BE2C (cell line): Measurements from ENCODE around the gene NRAP.

Experiments used
- DNase-seq: peaks from one replicate; pipeline ENCODE4 v3.0.0-alpha.2; 2020
- H3K27me3 ChIP-seq: fragments of 250-450 bp; sonication (Bioruptor Pico); 2 replicates; pipeline ENCODE4 v1.5.1; 2020; ENCODE audit warnings: mild to moderate bottlenecking
- H3K36me3 ChIP-seq: fragments of 250-450 bp; sonication (Bioruptor Pico); 2 replicates; pipeline ENCODE4 v1.5.1; 2020; ENCODE audit warnings: mild to moderate bottlenecking
- H3K4me1 ChIP-seq: fragments of 250-450 bp; sonication (Bioruptor Pico); 2 replicates; pipeline ENCODE4 v1.5.1; 2020
- H3K4me3 ChIP-seq: 2 replicates; pipeline ENCODE4 v1.5.1; 2011; ENCODE audit warnings: low read depth, low read length
- H3K9me3 ChIP-seq: fragments of 250-450 bp; sonication (Bioruptor Pico); 2 replicates; pipeline ENCODE4 v1.5.1; 2020
- TF ChIP-seq, protein P1 (sequence below): IDR thresholded peaks from 2 replicates; pipeline ENCODE4 v1.5.1; 2012; ENCODE audit warnings: mild to moderate bottlenecking, low read depth, low read length

The NRAP gene

DNA sequence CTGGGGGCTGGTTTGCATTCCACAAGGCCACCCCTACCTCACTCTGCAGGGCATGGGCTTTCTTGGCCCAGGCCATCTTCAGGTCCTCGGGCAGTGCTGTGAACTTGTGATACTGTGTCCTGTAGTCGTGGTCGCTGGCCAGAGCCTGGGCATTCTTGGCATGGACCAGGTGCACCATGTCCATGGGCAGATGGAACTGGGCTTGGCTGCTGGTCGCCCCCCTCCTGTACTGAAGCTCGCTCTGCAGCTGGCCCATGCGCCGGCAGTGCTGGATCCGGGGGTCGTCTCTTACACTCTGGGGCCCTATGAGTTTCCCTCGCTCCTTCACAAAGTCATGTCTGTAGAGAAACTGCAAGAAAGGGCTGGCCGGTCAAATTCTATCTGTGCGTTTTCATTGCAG is 59.3 kb downstream of the NRAP start:
- TF ChIP-seq, protein P1, sequence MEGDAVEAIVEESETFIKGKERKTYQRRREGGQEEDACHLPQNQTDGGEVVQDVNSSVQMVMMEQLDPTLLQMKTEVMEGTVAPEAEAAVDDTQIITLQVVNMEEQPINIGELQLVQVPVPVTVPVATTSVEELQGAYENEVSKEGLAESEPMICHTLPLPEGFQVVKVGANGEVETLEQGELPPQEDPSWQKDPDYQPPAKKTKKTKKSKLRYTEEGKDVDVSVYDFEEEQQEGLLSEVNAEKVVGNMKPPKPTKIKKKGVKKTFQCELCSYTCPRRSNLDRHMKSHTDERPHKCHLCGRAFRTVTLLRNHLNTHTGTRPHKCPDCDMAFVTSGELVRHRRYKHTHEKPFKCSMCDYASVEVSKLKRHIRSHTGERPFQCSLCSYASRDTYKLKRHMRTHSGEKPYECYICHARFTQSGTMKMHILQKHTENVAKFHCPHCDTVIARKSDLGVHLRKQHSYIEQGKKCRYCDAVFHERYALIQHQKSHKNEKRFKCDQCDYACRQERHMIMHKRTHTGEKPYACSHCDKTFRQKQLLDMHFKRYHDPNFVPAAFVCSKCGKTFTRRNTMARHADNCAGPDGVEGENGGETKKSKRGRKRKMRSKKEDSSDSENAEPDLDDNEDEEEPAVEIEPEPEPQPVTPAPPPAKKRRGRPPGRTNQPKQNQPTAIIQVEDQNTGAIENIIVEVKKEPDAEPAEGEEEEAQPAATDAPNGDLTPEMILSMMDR, result no peak
- H3K9me3 ChIP-seq, result no peaks in the 10 kb centered on the region; the same call in 1 of the 2 replicates
- no peak overlapping the region for H3K4me3 ChIP-seq
- H3K27me3 ChIP-seq, result no peaks in the 10 kb centered on the region
- no peaks in the 10 kb centered on the region for H3K4me1 ChIP-seq
- no peaks in the 10 kb centered on the region for H3K36me3 ChIP-seq
- DNase-seq, result no peak

DNA sequence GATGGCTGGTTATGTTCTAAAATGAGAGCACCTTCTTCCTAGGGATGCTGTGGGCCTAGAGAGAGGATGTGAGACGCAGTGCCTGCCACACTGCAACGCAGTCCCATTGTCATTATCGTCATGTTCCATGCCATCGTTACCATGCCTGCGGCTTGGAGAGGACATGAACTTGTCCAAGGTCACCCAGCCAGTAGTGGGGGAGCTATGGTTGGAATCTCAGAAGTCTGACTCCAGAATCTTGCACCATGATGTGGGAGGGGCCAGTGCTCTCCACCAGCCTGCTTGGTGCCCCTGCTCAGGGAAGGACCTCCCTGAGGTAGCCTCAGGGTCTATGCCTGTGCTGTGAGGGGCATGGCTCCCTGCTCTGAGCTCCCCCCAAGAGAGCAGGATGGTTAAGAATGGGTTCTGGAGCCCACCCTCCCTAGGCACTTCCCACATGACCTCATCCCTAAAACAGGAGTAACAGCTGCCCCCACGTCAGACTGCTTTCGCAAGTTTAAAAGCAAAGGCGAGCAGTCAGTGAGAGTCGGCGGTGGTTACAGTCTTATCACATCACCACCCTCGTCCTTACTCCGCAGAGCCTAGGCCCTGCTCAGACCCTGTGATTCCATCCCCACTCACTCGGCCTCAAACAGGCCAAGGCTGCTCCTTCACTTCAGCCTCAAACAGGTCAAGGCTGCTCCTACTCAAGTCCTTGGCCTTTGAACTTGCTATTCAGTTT is 60.6 kb downstream of the NRAP start:
- no peaks in the 10 kb centered on the region for H3K27me3 ChIP-seq
- TF ChIP-seq, protein P1, result no peak

DNA sequence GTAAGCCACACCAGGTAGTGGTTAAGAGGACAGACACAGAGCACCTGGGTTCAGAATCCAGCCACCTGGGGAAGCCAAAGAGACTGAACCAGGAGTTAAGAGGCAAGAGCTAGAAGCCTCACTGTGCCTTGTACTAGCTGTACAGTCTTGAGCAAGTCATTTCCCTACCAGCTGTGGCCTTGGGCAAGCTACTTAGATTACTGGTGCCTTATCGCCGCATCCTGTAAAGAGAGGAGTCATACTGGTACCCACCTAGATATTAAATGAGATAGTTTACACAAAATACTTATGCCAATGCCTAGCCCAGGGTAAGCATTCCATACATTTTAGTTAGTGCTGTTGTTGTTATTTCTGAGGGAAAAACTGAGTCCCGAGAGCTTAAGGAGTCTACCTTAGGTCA is 63.3 kb downstream of the NRAP start:
- no peak overlapping the region for H3K4me3 ChIP-seq
- no peak for DNase-seq
- no peaks in the 10 kb centered on the region; the same call in 1 of the 2 replicates for H3K9me3 ChIP-seq
- H3K4me1 ChIP-seq, result no peaks in the 10 kb centered on the region
- H3K27me3 ChIP-seq, result no peaks in the 10 kb centered on the region
- H3K36me3 ChIP-seq, result no peaks in the 10 kb centered on the region
- TF ChIP-seq, protein P1, result no peak

More for the DNA sequence above, 60.6 kb downstream of the NRAP start:
- no peak for DNase-seq
- Histone ChIP-seq H3K4me1 (no peaks in the 10 kb centered on the region), H3K36me3 (no peaks in the 10 kb centered on the region), H3K4me3 (no peak overlapping the region), H3K9me3 (no peaks in the 10 kb centered on the region; the same call in 1 of the 2 replicates)

GRCh38 chr10:113594652-113595051 is 69.2 kb downstream of the NRAP start:
- Histone ChIP-seq H3K36me3 (no peaks in the 10 kb centered on the region), H3K27me3 (no peaks in the 10 kb centered on the region), H3K4me1 (no peaks in the 10 kb centered on the region), H3K9me3 (no peaks in the 10 kb centered on the region), H3K4me3 (no peak overlapping the region)
- no peak for DNase-seq
- TF ChIP-seq, protein P1, result no peak

- Histone ChIP-seq H3K9me3 (no peaks in the 10 kb centered on the region), H3K27me3 (no peaks in the 10 kb centered on the region), H3K4me3 (no peak overlapping the region), H3K4me1 (no peaks in the 10 kb centered on the region), H3K36me3 (no peaks in the 10 kb centered on the region)
- no peak for DNase-seq
- TF ChIP-seq, protein P1, result no peak
Measured at GRCh38 chr10:113592380-113592779, 71.5 kb downstream of the NRAP start.

- Histone ChIP-seq H3K36me3 (no peaks in the 10 kb centered on the region), H3K4me1 (no peaks in the 10 kb centered on the region), H3K4me3 (no peak overlapping the region), H3K9me3 (no peaks in the 10 kb centered on the region), H3K27me3 (no peaks in the 10 kb centered on the region)
- TF ChIP-seq, protein P1, result no peak
- DNase-seq, result no peak
Measured at GRCh38 chr10:113590581-113590980, 73.3 kb downstream of the NRAP start.
